GM20431 (cell line): ENCODE measurements around the gene DKKL1.

Experiments
- in situ Hi-C: fragments of 300-500 bp; cut with MseI, MboI; formaldehyde crosslinking; loops from one replicate; pipeline ENCODE4 v1.15.0; 2020; ENCODE audit warnings: low sequenced_read_pairs; ENCODE audit not compliant: unreplicated experiment

DKKL1 gene

DNA sequence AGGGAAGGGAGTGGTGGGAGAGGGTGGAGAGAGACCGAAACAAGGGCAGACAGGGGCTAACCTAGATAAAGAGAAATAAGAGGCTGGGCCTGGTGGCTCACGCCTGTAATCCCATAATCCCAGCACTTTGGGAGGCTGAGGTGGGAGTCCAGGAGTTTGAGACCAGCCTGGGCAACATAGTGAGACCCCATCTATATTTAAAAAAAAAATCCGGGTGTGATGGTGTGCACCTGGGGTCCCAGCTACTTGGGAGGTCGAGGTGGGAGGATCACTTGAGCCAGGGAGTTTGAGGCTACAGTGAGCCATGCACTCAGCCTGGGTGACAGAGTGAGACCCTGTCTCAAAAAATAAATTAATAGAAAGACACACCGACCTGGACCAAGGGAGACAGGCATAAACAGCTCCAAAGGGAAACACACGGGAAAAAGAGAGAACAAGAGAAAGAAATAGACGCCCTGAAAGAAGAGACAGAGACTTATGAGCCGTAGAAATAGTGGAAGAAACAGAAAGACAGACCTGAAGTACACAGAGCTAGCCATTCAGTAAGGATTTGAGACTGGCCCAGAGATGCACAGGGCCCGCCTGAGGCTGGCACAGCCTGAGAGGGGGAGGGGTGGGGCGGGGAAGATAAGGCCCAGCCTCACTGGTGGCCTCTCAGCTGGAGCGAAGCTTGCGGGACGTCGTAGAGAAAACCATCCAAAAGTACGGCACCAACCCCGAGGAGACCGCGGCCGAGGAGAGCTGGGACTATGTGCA lies 26.2 kb upstream of the DKKL1 start:
- in situ Hi-C loops: no loop called here

DNA sequence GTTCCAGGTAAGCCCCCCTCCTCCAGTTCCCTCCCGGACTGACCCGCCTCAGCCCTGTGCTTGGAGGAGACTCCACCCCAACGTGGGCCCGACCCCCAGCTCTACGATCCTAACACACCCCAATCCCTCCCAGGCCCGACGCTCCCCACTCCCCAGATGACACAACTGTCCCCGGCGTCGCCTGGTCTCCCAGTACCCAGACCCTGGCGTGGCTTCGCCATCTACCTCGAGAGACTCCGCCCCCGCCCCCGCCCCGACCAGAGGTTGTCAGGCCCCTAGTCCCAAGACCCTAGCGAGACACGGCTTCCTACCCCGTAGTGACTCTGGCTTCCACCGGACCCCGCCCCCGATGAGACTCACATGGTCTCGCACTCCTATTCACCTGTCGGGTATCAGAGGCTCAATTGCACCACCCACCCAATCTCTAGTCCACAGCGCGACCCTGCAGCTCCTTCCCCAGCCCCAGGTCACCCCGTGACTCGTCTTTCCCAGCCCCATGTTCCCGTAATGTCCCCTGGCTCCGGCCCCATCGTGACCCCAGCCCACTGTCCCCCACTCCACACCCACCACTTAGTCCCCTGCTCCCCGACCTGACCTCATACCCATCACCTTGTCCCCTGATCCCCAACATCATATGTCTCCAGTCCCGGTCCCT lies 25.5 kb upstream of the DKKL1 start:
- in situ Hi-C loops: no loop called here

DNA sequence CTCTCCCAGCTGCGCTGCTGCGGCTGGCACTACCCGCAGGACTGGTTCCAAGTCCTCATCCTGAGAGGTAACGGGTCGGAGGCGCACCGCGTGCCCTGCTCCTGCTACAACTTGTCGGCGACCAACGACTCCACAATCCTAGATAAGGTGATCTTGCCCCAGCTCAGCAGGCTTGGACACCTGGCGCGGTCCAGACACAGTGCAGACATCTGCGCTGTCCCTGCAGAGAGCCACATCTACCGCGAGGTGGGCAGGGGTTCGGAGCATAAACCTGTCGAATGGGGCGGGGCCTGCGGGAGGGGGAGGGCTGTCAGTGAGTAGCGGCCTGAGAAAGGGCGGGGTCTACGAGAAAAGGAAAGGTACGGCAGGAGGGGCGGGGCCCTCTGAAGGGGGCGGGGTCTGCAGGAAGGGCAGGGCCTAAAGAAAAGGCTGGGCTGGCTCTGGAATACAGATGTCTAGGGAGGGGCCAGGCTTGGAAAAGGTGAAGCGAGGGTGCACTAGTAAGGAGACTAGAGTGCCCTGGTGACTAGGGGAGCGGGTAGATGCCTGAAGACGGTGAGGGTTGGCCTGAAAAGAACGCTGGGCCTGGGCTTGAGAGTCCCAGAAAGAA lies 24.9 kb upstream of the DKKL1 start:
- in situ Hi-C loops: no loop called here

- in situ Hi-C loops: no loop called here
These were observed 24.2 kb upstream of the DKKL1 start for GRCh38 chr19:49339301-49340068.

DNA sequence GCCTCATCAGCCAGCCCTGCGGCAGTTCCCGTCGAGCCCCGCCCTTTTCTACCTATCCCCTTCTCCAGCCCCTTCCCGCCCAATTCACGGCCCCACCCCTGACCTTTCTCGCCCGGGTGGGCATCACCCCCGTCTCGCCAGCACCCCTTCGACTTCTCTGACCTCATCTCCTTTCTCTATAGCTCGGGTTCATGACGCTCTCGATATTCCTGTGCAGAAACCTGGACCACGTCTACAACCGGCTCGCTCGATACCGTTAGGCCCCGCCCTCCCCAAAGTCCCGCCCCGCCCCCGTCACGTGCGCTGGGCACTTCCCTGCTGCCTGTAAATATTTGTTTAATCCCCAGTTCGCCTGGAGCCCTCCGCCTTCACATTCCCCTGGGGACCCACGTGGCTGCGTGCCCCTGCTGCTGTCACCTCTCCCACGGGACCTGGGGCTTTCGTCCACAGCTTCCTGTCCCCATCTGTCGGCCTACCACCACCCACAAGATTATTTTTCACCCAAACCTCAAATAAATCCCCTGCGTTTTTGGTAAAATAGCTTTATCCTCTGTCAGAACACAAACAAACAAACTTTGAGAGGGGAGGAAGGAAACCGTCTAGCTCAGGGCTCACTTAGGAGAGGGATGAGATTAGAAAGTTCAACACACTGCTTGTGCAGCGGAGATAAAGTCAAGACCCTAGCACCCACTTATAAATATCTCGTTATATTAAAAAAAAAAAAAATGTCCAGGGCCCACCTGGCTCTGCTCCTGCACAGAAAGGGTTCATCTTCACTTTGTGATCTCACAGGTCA lies 23.4 kb upstream of the DKKL1 start:
- in situ Hi-C loops: no loop called here

DNA sequence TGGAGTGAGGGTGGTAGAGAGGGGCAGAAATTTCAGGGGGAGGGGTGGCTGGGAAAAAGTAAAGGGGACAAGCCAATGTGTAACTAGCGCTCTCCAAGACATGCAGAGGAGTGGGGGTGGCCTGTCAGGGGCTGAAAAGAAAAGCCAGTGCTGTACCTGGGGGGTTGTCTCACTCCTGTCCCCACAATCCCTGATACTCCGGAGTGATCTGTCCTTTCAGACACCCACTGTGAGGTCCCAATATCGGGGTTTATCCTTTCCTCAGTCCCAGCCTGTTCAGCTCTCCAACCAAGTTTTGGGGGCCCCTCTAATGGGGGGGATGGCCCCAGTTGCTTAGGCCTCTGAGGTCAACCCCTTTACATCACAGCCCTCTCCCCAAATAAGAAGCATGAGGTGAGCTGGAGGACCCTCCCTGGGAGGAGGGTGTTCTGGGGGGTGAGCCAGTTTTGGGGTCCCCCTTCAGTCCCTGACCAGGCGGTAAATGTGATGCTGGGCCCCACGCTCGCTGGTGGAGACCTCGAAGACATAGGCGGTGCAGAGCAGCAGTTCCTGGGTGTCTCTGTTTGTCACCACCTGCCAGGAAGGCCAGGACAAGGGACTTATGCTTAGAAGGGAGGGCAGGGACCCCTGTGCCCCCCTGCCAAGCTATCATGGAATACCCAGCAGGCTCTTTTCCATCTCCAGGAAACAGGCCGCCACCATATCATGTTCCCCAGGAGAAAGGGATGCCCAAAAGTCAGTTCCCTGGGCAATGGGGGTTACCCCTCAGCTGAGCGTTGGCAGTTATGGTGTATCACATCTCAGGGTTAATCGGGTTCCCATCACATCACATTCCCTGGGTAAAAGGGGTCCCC lies 22.6 kb upstream of the DKKL1 start:
- in situ Hi-C loops: no loop called here

- in situ Hi-C loops: no loop called here
These were observed 21.4 kb upstream of the DKKL1 start for GRCh38 chr19:49342291-49342721.

GRCh38 chr19:49343123-49343522 lies 20.6 kb upstream of the DKKL1 start:
- in situ Hi-C loops: no loop called here

- in situ Hi-C loops: no loop called here
These were observed 18.9 kb upstream of the DKKL1 start for GRCh38 chr19:49344505-49345423.

- in situ Hi-C loops: no loop called here
These were observed 16.5 kb upstream of the DKKL1 start for GRCh38 chr19:49347191-49347590.

GRCh38 chr19:49347835-49348234 lies 15.8 kb upstream of the DKKL1 start:
- in situ Hi-C loops: no loop called here

DNA sequence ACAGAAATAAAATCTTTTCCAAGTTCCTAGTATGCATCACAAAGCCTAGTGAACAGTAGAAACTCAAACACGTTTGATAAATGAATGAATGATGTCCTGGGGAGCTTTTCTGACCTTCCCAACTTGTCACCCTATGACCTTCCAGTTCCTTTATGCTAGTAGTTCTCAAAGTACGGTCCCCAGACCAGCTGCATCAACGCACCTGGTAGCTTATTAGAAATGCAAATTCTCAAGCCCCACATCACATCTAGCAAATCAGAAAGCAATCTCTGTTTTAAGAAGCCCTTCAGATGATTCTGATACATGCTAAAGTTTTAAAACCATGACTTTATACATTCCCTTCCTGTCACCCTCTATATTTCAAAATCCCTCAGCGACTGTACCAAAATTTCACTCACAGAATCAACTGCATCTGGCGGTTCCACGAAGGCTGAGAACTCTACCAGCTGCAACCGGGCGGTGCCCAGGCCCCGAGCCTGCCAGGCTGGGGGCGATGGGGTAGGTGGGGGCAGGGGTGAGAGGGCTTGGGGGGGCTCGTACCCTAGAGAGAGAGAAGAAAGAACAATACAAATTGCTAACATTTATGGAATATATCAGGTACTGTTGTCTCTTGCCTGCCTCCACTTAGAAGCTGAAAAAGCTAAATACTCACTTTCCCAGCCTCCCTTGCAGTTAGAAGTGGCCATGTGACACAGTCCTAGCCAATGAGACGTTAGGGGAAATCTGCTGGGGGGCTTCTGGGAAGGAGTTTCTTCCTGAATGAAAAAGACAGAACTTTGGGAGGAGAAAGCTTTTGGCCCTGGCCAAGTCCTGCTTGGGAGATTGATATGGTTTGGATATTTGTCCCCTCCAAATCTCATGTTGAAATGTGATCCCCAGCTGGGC lies 15.1 kb upstream of the DKKL1 start:
- in situ Hi-C loops: no loop called here

DNA sequence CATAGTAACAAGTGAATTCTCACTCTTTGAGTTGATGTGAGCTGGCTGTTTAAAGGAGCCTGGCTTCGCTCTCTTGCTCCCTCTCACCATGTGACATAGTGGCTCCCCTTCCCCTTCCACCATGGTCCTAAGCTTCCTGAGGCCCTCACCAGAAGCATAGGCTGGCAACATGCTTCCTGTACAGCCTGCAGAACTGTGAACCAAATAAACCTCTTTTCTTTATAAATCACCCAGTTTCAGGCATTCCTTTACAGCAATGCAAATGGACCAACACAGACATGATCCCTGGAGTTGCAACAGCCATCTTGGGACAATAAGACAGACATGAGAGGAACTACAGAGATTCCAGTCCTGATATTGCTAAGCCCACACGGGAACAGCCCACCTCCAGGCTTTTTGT lies 14.1 kb upstream of the DKKL1 start:
- in situ Hi-C loops: no loop called here

- in situ Hi-C loops: no loop called here
These were observed 7.7 kb upstream of the DKKL1 start for GRCh38 chr19:49355909-49356353.

DNA sequence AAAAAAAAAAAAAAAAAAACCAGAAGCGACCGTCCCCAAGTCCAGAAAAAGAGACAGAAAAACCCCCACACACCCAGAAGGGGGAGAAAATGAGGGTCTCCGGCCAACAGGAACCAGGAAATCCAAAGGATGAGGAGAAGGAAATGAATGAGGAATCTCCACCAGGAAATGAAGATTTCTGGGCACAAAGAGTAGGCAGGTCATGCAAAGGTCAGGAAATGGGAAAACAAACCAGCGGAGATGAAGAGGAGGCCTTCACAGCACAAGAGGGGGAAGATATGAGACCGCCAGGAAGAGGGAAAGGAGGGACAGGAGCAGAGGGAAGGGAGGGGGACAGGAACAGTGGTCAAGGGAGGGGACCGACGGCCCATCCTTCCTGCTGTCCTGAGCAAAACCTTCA lies 7.3 kb upstream of the DKKL1 start:
- in situ Hi-C loops: no loop called here

- in situ Hi-C loops: no loop called here
These were observed 6.5 kb upstream of the DKKL1 start for GRCh38 chr19:49357186-49357585.
